ENCODE measurements around the gene SMAD2.

SMAD2 gene

DNA sequence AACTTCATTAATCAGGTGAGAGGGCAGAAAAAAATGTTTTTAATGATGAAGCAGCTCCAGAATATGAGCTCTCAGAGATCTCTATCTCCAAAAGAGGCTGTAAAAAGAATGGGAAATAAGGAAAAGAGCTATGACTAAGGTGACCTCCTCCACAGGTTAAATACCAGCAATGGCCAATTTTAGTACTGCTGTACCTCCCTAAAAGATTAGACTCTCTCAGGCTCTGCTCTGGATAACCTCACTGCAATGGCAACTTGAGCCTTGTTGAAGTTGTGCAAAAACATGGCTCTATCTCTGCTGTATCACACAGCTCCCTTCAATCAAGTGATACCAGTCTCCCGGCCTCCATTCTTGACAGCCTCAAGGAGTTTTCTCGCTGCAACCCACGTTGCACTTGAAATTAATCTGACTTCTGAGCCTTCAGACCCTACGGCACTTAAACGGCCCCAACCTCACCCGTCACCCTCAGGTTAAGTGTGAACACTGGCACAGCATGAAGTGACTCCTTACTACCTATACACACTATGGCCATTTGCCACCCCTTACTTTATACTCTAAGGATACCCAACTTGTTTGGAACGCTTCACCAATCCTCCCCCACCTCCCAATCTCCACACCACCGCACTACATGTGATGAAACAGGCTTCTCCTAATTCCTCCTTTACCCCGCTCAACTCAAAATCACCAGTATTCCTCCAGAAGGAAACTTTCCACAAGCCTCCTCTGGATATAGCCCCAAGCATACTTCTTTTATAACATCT lies 36.3 kb downstream of the SMAD2 start:
- no peak for DNase-seq

DNA sequence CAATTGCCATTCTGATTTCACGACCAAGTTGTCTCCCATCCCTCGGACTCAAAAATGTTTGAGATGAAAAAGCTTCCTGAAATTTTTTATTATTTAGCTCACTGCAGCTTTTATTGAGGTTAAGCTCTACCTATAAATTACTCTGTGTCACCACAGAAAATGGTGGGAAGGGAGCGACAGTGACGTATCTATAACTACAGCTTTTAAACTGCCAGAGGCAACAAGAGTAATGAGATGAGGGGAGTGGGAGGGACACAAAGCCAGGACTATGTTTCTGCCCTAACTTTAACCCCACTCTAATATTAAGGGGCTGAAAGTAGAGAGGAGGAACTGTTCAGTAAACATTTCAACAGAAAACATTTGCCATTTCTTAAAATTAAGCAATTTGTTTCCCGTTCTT lies 37.4 kb downstream of the SMAD2 start:
- no peak for DNase-seq

DNA sequence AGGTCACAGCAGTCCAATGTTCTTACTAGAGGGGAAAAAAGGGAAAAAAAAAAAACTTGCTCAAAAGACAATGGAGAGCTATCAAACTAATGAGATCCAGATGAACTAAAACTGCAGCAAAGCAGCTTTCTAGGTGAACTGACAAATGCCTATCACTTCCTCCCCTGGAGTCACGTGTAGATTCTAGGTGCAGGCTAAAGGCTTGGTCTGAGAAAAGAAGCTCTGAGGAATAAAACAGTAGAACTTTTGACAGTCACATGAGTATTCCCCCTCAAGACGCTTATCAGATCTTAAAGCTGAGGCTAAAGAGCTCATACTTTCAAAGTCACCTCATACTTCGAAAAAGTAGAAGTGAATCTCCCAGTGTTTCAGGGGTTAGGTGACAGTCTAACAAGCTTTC lies 42.3 kb downstream of the SMAD2 start:
- no peak for DNase-seq

DNA sequence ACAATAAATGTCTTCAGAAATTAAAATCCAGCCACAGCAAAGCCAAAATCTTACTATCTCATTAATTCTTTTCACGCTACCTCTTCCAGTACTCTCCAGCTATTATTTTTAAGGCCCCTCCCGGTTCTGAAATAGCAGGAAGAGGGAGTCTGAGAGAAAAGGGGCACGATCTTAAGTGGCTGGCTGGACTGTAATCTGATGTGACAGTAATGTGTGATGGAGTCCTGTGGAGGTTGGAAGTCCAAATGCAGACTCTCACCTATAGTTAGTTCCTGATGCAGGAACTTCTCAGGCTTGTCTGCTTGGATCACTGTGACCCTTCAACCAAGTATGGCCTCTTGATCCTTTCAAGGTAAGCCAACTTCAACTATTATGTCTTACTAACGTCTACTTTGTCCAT lies 43.2 kb downstream of the SMAD2 start:
- DNase-seq = no peak

DNA sequence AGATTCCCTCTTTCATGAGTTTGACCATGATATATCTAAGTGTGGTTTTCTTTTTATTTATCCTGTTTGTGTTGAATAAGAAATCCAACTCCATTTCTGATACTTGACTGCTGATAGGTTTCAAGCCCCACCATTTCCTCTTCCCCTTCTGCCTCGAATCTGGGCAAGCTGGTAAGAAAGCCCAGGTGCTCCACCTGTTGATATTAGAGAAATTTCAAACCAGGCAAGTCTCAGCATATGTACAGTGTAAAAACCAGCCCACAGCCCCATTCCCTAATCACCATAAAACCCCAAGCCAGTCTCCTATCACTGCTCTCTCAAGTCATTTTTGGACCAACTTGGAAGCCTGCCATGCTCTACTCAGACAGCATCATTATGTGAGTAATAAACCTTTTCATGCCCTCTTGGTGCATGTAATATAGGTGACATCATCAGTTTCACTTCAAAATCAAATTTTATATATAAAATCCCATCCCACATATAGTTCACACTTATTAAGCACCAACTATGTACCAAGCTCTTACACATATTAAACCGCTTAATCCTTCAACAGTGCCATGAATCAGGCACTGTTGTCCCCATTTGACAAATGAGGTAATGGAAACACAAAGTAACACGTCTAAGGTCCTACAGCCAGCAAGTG lies 46.6 kb downstream of the SMAD2 start:
- DNase-seq = peak; percentile 61

DNA sequence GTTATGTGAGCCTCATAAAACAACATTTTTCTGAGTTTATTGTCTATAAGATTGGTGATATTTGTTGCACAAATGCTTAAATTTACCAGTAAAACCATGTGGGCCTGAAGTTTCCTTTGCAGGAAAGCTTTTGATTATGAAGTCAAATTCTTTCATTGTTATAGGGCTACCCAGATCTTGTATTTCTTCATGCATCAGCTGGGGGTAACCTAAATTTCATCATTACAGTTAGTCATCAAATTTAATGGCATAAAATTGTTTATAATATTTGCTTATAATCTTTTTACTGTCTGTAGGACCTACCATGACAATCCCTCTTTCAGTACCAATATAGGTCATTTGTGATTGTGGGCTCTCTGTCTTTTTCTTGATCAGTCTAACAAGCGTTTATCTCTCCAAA lies 47.8 kb downstream of the SMAD2 start:
- DNase-seq = no peak

DNA sequence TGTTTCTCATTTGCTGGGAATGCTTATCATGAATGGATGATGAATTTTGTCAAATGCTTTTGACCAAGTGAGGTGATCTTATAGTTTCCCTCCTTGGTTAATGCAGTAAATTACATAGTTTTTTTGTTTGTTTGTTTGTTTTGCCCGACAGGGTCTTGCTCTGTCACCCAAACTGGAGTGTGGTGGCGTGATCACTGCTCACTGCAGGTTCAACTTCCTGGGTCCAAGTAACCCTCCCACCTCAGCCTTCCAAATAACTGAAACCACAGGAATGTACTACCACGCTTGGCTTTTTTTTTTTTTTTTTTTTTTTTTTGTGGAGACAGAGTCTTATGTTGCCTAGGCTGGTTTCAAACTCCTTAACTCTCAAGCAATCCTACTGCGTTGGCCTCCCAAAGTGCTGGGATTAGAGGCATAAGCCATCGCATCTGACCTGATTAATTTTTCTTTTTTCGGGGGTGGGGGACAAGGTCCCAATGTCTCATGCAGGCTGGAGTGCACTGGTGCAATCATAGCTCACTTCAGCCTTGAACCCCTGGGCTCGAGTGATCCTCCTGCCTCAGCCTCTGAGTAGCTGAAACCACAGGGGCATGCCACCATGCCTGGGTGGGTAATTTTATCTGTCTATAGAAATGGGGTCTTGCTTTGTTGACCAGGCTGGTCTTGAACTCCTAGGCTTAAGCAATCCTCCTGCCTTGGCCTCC lies 48.6 kb downstream of the SMAD2 start:
- no peak for DNase-seq

DNA sequence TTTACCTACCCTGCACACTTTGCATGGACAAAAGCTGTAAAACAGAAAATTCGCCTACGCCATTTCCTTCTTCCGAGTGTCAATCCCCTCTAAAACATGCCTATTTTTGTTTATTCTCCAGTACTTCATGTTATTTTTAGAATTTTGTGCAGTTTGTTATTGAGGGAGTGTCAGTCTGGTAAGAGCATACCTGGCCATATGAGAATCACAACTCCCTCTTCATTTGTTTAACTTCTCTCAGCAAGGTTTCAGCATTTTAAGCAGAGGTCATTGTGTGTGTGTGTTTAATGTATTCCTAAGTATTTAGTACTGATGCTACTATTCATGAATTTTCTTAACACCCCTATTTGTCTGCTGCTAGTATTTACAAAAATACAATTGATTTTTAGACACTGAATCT lies 49.4 kb downstream of the SMAD2 start:
- DNase-seq = no peak

DNA sequence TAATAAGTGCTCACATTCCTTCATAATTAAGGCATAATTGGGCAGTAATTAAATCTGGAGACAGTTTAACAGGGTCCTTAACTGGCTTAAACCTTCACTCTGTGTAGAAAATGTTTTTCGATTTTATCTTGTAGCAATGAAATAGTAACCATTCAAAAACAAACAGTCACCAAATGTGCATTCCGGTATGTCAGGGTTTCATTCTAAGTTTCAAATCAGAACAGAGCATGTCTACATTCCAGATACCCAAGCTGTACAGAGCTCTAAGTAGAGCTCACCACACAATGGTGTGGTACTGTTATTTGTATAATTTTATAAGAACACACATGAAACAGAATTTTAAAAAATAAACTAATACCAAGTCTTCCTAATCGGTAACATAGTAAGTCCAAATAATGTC lies 52.6 kb downstream of the SMAD2 start:
- no peak for DNase-seq

DNA sequence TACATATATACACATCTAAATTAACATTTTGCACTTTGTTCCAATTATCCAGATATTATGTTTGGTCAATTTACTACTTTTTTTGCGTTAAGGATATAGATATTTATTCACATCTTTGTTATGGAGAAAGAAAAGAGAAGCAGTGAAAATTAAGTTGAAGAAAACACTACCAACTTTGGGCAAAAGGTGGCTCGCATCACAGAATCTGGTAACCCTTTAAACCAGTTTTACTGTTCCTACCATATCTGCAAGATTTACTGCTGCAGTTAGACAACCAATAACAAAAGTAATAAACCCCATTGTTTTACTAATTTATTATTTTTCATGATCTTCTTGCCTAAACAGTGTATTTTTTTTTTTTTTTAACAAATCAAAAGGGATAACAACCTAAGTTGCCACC lies 53.6 kb downstream of the SMAD2 start:
- no peak for DNase-seq

DNA sequence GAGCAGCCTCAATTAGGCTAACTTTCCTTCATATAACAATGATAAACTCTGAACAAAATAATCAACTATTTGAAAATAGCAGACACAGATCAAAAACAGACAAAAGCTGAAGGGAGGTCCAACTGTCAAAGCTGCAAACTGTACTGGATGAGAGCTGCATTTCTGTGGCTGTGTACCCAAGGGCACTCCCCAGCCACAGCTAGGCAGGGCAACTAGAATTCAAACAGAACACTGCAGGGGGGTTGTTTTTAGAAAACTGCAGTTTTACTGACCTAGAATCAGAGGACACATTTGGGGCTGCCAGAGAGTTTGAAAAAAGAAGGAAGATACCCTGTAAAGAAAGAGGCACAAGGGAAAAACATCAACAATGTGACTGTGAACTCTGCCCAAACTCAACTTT lies 56.8 kb downstream of the SMAD2 start:
- DNase-seq = no peak

DNA sequence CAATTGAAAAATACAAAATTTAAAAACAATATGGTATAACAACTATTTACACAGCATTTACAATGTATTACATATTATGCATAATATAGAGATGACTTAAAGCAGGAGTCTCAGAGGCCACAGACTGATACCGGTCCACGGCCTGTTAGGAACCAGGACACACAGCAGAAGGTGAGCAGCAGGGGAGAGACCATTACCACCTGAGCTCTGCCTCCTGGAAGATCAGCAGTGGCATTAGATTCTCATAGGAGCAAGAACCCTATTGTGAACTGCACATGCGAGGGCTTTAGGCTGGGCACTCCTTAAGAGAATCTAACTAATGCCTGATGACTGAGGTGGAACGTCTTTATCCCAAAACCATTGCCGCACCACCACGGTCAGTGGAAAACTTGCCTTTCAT lies 58.0 kb downstream of the SMAD2 start:
- DNase-seq = no peak

DNA sequence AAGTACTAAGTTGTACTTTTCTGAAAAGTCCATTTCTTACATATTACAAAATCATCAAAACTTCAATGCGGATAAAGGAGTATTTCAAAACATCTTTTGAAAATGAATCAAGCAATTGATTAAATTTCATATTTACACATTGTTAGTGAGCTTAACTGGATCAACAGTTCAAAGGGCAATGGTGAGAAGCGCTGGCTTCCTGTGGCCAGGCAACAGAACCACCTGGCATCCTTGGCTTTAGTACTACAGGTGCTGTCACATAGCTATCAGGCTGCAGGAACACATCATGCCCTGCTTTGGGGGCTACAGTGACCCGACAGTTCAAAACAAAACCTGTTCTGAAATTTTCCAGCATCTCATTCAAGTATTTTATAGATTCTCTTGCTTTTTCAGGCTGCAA lies 59.2 kb downstream of the SMAD2 start:
- no peak for DNase-seq

DNA sequence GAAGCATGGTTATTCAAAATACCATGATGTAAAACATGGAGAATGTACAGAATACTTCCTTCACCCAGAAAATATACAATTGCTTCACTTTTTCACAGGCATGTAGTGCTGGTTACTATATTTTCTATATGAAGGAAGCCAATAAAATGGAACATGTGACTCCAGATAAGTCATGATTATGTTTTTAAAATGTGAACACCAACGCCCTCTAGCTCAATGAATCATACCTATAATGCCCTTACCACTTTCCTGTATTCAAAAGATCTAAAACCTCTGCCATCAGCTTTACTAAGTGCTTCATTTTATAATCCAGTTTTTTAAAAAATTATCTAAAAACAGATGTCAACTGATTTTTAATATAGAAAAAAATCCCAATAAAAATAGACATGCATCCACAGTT lies 59.9 kb downstream of the SMAD2 start:
- DNase-seq = no peak

DNA sequence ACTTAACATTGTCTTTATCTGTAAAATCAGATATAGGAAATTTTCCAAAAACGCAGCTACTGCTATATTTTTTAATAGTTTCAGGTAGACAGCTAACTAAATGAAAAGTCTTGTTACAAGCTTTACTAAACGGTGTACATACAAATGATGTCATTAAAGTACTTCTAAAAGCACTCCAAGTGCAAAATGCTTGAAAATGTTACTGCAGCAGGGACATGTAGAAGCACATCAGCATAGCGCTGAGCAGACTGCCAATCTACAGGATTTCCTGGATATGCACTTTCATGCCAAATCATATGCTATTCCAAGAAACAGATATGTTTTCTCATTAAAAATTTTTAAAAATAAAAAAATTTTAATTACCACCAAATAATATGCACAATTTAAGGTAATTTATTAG lies 61.7 kb downstream of the SMAD2 start:
- DNase-seq = no peak

DNA sequence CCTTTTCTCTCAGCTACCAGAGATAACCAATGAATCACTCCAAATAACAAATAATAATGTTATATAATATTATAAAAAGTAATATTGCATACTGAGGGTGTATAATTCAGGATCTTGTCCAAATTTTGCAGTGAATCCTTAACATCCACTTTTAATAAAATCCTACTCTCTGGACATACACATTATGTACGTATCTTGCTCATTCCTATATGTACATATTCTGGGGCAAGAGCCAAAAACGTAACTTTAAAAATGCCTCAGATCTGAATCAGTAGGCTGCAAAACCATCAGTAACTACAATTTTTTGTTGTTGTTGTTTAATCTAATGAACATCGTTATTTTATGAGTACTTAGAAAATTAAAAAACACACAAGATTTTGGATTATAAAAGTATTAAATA lies 65.3 kb downstream of the SMAD2 start:
- no peak for DNase-seq

DNA sequence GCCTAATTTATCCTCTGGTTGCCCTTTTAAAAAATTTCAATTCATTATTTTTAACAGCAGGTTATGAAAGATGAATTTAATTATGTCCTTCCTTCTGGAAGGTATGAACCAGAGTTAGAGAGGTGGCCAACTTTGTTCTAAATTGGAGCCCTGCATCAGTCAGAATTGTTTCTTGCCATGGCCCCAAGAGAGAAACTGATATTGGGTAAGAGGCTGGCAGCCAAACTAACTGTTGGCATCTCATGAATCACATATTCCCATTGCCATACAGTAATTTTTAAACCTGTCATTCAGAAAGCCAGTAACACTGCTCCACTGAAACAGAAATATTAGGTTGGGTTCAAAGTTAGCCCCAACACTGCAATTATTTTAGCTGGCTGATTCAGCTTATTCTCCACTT lies 67.4 kb downstream of the SMAD2 start:
- no peak for DNase-seq

DNA sequence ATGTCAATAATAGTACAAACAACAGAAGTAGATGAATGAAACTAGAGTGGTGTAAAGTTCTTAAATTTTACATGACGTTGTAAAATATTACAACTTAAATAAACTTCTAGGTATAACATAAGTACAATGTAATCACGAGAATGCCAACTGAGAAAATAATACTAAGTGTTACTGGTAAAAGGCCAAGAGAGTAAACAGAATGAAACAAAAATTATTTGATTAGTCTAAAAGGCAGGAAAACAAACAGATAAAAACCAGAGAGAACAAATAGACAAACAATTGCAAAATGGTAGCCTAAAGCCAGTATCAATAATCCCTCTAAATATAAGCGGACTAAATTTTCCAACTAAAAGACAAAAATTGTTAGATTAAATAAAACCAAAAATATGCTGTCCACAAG lies 71.9 kb downstream of the SMAD2 start:
- DNase-seq = no peak

DNA sequence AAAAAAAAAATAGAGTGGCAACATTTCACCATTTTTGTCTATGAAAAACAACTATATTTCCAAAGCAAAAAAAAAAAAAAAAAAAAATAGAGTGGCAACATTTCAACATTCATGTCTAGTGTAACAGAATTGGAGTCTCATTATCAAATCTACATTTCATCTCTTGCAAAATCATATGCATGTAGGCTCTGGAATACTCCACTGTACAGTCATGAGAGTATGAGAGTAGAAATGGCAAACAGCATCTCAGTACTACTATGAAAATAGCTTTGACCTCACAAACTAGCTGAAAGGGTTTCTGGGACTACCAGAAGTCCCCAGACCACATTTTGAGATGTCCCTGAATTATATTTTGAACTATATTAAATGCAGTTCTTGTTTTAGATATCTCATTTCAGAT lies 82.8 kb downstream of the SMAD2 start:
- no peak for DNase-seq

DNA sequence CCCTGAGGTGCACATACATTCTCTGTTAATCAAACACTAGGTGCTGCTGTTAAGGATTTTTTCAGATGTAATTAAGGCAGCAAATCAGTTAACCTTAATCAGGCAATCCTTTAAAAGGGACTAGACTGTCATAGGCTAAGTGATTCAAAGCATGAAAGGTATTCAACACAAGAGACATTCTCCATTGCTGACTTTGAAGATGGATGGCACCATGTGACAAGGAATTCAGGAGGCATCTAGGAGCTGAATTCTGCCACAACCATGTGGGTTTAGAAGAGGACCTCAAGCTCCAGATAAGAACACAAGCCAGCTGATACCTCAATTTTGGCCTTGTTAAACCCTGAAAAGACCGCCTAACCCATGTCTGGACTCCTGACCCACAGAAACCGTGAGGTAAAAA lies 84.0 kb downstream of the SMAD2 start:
- no peak for DNase-seq

DNA sequence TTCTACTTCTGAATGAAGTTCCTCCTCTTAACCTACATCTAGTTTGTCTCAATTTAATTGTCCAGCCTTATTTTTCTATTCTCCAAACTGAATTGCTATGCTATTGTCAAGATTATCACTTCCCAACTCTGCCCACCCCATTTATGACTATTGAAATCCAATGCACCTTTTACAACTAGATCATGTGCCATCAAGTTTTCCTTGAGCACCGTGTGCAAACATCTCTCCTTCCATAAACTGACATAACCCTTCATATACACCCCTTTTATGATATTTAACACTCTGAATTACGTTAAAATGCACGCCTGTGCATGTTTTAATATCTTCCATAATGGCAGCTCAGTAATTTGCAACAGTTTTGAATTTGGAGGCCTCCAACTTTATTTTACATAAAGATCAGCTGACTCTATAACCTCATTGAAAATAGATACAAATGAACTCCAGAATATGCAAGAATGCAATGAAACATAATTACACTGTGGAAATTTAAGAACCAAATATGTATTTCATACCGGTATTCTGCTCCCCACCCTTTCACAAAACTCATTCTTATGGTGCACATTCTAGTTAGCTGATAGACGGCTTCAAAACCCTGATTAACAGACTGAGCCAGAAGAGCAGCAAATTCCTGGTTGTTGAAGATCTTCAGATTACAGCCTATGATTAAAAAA lies 85.5 kb downstream of the SMAD2 start:
- DNase-seq = no peak

DNA sequence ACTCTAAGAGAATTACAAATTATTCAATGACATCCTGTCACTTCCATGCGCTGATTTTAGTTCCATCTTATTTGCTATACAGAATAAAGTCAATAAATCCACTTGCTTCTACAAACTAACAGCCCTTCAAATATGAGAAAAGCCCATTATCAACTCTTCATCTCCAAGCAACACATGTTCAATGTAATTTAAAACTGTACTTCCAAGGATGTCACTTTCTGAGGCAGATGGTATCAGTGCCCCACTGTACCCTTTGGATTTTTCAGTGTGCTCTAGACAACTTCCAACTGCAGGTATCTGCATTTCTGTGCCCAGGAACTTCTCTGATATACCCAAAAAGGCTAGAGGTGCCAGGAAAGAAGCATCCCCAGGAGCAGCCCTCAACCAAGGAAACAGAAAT lies 87.6 kb downstream of the SMAD2 start:
- no peak for DNase-seq

DNA sequence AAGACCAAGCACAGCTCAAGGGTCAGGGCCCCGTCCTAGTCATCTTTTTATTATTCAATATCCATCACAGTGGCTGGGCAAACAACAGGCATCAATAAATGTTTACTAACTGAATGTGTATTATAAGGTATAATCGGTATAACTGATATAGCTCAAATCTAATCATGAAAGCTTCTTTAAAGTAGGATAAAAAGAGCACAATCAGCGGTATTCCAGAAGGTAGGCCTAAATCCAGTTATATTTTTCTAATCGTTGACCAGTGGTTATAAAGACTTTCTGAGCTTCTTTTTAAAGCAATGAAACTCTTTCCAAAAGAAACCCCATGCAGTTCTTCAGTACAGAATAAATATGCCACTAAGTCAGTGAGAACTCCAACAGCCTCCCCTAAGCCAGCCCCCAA lies 92.1 kb downstream of the SMAD2 start:
- DNase-seq = no peak

DNA sequence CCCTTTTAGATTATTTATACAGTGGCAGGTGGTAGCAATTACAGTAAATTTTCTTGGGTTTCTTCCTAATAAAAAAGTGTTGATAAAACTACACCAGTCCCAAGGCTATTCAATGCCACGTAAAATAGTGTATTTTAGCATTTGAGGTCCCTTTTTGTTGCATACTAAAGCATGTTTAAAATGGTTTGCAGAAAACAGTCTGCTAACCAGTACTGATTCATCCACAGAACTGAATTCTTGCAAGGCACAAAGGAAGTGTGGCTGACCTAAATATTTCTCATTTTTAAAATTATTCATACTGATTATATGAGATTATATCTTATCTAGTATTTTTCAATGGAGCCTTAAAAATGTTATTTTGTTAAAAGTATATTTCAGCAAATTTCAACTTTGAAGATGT lies 98.1 kb downstream of the SMAD2 start:
- DNase-seq = no peak
